Activated naive CD4-positive, alpha-beta T cell treated with anti-CD3 and anti-CD28 coated beads, Interleukin-2, amount 50 U/mL, for 16 hours (primary cell): ENCODE measurements around the gene MS4A1.
"Not testable (repeated sequence)": the region's sequence is repeated elsewhere in the genome, so short reads cannot be mapped to it uniquely, and the experiment has no call there.

Experiments
- DNase-seq: peaks from one replicate; pipeline ENCODE4 v3.0.0-alpha.2; 2020

Gene MS4A1

GRCh38 chr11:60504219-60504905 is 48.7 kb downstream of the MS4A1 start:
- DNase-seq = no peak

GRCh38 chr11:60509609-60510008 is 54.0 kb downstream of the MS4A1 start:
- DNase-seq = not testable (repeated sequence)

DNA sequence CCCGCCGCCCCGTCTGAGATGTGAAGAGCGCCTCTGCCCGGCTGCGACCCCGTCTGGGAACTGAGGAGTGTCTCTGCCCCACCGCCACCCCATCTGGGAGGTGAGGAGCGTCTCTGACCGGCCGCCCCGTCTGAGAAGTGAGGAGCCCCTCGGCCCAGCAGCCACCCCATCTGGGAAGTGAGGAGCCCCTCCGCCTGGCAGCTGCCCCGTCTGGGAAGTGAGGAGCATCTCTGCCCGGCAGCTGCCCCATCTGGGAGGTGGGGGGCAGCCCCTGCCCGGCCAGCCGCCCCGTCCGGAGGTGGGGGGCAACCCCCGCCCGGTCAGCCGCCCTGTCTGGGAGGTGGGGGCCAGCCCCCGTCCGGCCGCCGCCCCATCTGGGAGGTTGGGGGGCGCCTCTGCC is 54.6 kb downstream of the MS4A1 start:
- not testable (repeated sequence) for DNase-seq

DNA sequence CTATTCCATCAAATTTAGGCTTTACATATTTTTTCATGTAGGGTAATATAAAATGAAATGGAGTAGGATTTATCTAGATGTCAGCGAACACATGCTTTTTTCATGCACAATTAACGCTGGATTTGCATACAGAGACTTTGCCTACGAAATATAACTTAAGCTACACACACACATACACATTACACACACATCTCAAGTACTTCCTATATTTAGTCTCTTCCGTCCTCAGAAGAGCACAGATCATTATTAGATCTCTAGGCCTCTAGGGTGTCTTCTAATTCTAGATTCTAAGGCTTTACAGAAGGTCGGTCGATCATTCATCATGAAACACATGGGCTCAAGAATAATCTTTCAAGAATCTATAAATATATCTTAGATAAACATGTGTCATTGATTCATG is 55.7 kb downstream of the MS4A1 start:
- DNase-seq = no peak

GRCh38 chr11:60512651-60513225 is 57.1 kb downstream of the MS4A1 start:
- no peak for DNase-seq

GRCh38 chr11:60513496-60514460 is 58.1 kb downstream of the MS4A1 start:
- no peak for DNase-seq

GRCh38 chr11:60515144-60515855 is 59.7 kb downstream of the MS4A1 start, which contains the start of gene MS4A13:
TSS of gene MS4A13 (plus strand) at chr11:60515392. CDS start at chr11:60518084, 2,692 bp downstream.
- DNase-seq = no peak
